NCI-H2029 treated with DMSO at 0.1 percent for 48 hours (cell line): Measurements from ENCODE around the gene LEF1.

Source experiments
- DNase-seq: peaks from one replicate; lab custom pipeline; 2025; lab: John Stamatoyannopoulos, UW

Gene LEF1

GRCh38 chr4:108175966-108176365 is 7.2 kb upstream of the LEF1 start:
- no peak for DNase-seq

DNA sequence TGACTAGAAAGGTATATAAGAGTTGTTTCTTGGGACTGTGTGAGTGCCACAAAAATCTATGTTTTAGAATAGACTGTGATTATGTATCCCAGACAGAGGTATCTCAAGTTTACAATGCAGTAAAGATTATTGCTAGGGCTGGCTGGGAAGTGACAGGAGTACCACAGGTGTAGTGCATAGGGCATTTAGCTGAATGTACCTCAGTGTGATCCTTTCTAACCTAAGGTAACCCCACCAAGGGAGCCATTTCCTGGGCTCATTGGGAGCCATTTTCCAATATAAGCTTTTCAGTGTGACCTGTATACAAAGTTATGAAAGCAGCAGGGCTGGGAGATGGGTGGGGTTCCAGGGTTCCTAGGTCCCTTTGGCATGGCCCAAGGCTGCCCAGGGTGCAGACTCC is 6.1 kb upstream of the LEF1 start:
- no peak for DNase-seq

DNA sequence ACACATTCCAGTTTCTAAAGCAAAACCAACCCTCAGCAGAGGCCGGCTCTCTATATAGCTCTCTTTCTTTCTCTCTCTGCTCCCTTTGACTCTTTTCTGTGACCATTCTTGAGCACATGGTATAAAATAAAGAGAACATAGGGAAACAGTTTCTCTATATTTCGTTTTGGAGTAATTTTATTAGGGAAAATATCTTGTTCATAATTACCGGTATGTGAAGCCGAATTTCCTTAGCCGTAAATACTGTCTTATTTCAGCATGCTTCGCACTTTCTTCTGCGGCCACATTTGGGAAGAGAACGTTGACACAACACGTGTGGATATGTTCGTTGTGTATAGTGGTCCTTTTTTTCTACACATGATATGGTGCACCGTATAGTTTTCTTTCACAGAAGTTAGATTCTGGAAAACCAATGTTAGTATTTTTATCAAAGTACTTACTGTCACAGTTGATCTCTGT is 4.9 kb upstream of the LEF1 start:
- no peak for DNase-seq

DNA sequence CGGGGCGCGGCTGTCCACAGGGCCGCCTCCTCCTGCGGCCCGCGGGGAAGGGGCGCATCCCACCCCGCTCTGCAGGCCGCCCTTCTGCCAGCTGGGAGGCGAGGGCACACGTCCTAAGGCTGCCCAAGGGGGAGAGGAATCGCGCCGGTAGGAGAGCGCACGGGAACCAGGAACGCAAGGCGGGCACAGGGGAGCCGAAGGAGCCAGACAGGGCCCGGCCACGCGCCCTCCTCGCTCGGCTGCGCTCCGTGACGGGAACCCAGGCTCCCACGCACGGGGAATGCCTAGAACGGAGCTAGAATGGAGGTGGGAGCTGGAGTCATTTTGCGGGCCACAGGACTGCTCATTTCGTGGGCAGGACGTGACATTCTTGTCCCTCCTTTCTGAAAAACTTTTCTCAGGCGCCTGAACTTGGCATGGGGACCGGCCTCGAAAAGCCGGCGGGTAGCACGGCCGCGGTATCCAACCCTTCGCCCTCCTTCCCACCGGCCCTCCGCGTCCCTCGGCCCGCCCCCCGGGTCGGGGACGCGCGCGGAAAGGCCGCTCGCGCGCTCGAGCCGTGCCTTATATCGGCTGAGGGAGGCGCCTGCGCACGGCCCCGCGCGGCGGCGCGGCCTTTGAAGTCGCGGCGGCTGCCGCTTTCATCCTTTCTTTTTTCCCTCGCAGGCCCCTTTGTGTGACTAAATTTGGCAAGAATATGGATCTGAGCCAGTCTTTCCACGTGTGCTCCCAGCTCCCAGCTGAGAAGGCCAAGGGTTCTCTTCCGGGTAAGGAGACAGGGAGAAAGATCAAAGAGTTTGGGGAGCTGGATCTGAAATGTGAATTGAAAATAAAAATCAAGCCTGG is 4.2 kb upstream of the LEF1 start:
- no peak for DNase-seq

- no peak for DNase-seq
Measured at GRCh38 chr4:108172231-108172752, 3.6 kb upstream of the LEF1 start.

- no peak for DNase-seq
Measured at GRCh38 chr4:108171339-108172230, 2.9 kb upstream of the LEF1 start.

DNA sequence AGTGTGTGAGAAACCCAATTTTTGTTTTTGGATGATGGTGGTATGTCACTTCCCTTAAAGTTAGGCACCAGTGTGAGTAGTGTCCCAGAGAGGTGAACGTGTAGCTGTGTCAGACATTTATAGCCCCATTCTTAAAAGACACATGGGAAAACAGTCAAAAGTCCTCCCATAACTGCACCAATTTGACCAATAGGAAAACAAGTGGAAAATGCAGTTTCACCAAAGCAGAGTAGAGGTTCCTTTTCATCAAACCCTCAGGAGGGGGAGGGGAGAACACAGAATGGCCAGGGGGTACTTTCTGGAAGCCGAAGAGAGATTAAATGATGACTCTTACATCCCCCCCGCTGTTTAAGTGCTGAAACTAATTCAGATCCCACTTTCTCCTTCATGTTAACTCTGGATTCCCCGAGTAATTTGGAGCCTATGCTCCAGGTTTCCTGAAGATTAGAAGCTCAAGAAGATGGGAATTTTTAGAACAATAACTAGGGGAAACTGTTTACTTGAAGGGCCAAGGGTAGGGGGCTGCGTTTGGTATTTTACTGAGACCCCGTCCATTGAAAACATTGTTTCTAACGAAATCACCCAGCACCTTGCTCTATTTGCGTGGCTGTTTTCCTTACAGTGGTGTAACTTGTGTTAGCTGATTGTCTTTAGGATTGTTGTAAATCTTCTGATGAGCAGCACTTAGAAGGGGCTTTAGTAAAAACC is 2.1 kb upstream of the LEF1 start:
- no peak for DNase-seq

- no peak for DNase-seq
Measured at GRCh38 chr4:108169664-108170063, 932 bp upstream of the LEF1 start.

DNA sequence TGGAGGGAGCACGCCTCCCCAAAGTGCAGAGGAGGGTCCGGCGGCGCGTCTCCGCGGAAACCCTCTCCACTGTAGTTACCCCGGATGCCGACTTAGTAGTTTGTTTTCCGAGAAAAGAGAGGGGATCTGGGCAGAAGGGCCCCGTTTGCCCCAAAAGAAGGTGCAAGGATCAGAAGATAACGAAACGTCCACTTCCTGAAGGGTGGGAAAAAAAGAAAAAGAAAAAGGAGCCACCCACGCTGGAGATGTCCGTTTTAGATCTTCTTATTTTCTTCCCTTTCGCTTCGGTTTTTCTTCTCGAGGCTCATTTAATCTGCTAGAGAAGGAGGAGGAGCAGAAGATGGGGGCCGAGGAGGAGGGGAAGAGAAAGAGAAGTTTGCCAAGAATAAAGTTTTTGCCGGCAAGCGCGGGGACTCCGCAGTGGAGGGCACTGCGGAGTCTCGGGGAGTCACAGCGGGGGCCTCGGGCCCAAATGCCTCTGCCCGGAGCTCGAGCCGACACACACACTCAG is 517 bp downstream of the LEF1 start:
- DNase-seq, result no peak

DNA sequence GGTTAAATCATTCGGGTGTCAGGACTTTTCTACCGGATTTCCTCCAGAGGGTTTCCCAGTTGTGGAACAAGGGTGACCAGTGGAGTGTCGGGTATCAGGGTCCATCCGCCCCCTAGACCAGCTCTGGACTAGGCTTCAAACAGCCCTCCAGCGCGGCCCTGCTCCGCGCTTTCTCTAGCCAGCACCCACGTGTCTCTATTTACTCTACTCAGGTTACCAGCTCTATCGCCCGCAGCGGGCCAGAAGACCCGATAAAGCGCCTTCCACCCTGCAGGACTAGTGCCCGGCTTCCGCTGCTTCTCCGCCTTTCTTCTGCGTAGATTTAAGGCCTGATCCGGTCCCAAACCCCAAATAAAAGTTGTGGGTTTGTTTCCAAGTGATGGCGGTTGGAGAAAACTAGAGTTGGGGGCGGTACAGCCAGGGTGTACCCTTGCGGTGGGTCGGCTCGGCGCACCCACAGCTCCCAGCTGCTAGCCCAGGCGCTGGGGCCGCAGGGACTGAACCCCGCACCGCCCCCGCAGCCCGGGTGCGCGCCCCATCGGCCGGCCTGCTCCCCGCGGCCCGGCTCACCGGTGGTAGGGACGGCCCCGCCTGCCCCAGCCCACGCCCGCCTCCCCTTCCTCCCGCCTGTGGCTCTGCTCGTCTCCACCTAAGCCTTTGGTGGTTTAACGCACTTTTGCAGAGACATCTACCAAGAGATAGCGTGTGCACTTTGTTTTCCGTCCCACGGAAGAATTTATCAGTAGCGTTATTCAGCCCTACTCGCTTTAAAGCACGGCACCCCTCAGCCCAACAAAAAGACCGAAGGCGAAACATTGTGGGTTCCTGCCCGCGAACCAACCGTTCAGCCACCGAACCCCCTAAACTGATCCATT is 2.1 kb downstream of the LEF1 start:
- peak; percentile 55 for DNase-seq

DNA sequence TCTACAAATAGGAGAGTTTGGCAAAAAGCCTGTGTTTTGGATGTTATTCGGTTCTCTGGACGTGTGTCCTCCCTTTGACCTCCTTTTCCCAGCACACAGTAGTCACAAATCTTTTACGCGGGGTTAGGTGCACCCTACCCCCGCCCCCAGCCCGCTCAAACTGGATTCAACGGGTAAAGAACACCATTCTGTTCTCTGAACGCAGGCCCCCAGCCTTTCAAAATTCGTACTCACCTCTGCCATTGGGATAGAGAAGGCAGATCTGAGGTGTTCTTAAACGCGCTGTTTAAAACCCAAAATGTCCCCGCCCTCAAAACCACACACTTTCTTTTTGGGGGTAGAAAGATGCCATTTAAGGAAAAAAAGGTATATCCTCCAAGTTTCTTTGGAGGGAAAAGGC is 2.7 kb downstream of the LEF1 start:
- no peak for DNase-seq

- DNase-seq, result no peak
Measured at GRCh38 chr4:108165586-108165985, 3.1 kb downstream of the LEF1 start.

GRCh38 chr4:108163351-108163750 is 5.4 kb downstream of the LEF1 start:
- DNase-seq, result no peak

DNA sequence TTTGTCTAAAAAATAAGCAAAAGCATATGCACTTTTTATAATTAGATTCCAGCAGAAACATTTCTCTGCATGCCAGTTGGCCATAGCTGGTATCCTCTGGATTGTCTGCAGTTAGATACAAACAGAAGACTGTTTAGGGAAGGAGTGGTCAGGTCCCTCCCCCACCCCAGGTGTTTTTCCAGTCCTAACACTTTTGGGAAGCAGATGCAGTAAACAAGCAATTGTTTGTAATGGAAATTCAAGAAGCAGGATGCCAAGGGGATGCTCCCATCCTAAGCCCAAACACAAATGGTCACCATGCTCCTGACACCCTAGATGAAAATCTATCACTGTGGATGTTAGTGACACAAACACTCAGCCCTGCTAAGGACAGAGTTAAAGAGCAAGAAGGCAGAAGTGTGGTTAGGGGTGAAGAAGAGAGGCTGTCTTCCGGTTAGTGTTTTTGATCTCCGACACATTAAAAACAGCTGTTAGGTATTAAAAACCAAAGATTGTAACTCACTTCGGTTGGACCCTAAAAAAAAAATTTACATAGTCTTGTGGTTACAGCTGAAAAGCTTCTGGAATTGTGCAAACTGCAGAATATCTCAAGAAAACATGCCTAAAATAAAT is 7.9 kb downstream of the LEF1 start:
- no peak for DNase-seq

DNA sequence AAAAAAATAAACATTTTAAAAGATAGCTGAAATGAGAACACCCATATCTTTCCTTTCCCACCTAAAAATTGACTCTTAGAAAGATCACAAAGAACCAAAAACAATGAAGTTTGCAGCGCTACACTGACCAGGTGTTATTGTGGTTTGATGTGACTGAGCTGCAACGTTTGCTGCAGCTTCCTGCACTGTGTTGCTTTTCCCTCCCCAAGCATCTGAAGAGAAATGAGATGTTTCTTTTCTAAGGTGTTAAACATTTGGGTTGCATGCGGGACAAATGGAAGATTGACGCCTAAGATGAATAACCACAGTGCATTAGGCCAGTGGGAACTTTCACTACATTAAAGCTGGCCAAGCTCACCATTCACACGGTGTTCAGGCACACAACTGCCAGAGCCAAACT is 8.9 kb downstream of the LEF1 start:
- DNase-seq, result no peak

DNA sequence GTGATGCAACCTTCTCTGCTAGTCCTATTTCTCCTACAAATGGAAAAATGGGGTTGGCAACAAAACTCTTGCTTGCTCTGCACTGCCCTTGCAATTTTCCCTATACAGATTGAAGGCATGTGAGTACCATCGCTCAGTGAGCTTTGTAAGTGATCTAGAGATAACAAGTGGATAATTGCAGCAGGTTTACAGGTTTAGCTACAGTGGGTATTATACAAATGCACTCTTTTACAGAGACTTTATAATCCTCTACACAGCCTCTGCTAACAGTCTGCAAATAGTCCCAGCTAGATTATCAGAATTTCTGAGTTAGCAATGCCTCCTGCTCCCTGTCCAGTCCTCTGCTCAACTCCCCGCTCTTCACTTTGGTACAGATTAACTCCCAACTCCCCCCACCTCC is 11.1 kb downstream of the LEF1 start:
- no peak for DNase-seq

- DNase-seq, result no peak
Measured at GRCh38 chr4:108156391-108156790, 12.3 kb downstream of the LEF1 start.

DNA sequence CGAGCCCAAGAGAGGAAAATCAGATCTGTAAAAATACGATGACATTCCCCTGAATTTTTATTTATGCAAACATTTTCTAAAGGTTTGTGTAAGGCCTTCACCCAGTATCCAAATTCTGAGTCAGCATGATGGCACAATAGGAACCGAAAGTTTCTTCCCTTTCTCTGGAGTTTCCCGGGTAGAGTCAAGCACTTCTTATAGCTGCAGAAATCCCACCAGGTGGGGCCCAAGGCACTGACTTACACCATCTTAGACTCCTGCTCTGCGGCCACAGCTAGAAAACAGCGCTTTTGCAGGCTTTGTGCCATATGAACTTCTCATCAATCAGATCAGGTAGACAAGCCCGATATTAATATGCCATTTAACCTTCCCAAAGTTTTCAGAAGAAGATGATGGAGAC is 13.4 kb downstream of the LEF1 start:
- DNase-seq, result no peak

DNA sequence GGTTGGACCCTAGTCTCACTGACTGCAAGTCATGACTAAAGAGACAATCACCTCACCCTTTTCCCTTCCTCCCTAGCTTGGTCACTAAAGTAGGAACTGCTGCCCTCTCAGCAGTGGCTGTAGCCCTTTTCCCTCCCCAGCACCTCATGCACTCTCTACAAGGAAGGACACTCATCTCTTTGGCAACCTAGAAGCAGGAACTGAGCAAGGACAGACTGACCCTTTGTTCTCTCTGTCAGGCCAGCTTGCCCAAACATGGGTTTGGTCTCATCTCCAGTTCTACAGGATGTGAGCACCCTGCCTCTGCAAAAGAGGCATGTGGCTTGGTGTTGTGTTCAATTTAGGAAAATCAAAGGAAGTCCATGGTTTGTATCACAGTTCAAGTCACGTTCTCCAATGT is 15.8 kb downstream of the LEF1 start:
- DNase-seq, result no peak

GRCh38 chr4:108149588-108150380 is 18.9 kb downstream of the LEF1 start:
- no peak for DNase-seq
